Measurements from ENCODE around the gene PRPF6. TPM values are rescaled to one million over a fixed set of nuclear protein-coding genes. Genes with fewer than 3 reads are reported as not detected.

PRPF6 gene
- total RNA-seq, 4 donors from 2014 or later = 28.5 to 73.0 (median 69.6) TPM

DNA sequence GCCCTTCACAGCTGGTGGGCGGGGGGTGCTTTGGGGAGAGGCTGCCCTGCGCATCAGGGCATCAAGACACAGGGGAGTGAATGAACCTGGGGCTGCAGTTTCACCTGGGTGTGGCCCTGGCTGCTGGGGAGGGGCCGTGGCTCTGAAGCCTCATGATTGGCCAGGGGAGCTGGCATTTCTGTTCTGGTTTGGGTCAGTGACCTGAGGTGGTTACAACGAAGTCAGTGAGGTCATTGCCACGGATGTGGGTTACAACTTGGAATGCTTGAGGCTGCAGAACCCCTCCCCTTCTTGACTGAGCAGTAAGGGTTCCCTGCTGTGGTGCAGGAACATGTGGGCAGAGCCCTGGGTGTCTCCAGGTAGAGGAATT lies 85.0 kb downstream of the PRPF6 start:
- no peaks in the 10 kb centered on the region for H3K9me3 ChIP-seq
- TF ChIP-seq POLR2A (IDR thresholded peaks at IDR 0.05) = no peak
- TF ChIP-seq, protein P1, sequence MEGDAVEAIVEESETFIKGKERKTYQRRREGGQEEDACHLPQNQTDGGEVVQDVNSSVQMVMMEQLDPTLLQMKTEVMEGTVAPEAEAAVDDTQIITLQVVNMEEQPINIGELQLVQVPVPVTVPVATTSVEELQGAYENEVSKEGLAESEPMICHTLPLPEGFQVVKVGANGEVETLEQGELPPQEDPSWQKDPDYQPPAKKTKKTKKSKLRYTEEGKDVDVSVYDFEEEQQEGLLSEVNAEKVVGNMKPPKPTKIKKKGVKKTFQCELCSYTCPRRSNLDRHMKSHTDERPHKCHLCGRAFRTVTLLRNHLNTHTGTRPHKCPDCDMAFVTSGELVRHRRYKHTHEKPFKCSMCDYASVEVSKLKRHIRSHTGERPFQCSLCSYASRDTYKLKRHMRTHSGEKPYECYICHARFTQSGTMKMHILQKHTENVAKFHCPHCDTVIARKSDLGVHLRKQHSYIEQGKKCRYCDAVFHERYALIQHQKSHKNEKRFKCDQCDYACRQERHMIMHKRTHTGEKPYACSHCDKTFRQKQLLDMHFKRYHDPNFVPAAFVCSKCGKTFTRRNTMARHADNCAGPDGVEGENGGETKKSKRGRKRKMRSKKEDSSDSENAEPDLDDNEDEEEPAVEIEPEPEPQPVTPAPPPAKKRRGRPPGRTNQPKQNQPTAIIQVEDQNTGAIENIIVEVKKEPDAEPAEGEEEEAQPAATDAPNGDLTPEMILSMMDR (IDR thresholded peaks at IDR 0.05) = no peak
- DNase-seq = no peak
- no peak overlapping the region for H3K4me3 ChIP-seq
- H3K27ac ChIP-seq = no peak overlapping the region
- intact Hi-C loops (cut with DNase I; ENCODE audit: low total_unique reads) = no loop called here
- no peaks in the 10 kb centered on the region for H3K36me3 ChIP-seq
- peaks cover 0 to 20% of the 10 kb centered on the region in 2 donors for H3K4me1 ChIP-seq
- no peaks in the 10 kb centered on the region for H3K27me3 ChIP-seq

DNA sequence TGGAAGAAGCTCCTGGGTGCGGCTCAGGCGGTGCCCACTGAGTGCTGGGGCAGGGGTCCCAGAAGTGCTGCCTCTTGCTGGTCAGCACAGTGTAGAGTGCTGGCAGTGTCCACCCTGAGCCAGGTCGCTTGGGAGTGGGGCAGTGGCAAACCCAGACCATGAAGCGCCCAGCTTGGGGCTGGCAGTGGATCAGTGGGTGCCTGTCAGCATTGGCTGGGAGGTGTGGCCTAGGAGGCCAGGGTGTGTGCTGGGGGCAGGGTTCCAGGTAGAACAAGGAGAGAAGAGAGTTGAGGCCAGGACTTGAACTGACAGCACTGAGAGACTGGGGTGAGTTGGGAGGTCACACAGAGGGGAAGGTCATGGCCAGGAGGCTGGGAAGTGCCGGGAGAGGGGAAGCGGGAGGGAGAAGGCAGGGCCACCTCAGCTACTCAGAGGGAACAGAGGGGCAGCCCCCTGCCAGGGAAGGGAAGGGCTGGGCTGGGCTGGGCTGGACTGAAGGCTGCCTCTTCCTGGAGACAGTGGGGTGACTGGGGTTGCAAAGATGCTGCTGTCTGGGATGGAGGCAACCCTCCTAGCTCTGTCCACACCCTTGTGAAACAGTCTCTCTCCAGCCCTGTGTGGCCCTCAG lies 86.2 kb downstream of the PRPF6 start:
- Histone ChIP-seq H3K9me3 (no peaks in the 10 kb centered on the region), H3K4me1 (peaks cover 0 to 18% of the 10 kb centered on the region in 2 donors), H3K27me3 (no peaks in the 10 kb centered on the region), H3K4me3 (no peak overlapping the region), H3K36me3 (no peaks in the 10 kb centered on the region), H3K27ac (no peak overlapping the region)
- intact Hi-C loops (cut with DNase I; ENCODE audit: low total_unique reads) = no loop called here
- no peak for DNase-seq
- no peak for TF ChIP-seq POLR2A (IDR thresholded peaks at IDR 0.05)
- TF ChIP-seq, protein P1 (IDR thresholded peaks at IDR 0.05) = no peak

DNA sequence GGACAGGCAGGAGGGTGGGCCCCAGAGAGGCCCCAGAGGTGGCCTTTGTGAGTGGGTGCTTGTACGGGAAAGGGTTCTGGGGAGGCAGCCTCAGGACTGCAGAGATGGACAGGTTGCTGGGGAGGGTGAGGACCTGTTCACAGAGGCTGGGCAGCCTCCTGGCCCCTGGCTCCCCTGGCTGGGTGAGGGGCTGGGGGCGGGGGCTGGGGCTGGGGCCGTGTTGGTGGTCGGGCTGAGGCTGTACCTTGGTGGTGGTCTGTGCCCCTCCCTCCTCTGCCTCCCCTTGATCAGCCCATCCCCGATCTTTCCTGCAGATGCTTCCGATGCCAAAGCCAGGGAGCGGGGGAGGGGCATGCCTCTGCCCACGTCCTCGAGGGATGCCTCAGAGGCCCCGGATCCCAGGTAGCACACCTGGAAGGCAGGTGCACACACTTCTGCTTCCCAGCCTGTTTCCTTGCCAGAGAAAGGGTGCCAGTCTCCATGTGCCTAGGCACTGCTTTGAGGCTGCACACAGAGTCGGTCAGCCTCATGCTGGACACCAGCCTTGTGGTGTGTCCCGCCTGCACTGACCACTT lies 86.9 kb downstream of the PRPF6 start:
- Histone ChIP-seq H3K4me3 (no peak overlapping the region), H3K27ac (no peak overlapping the region), H3K27me3 (no peaks in the 10 kb centered on the region), H3K9me3 (no peaks in the 10 kb centered on the region), H3K4me1 (peaks cover 0 to 14% of the 10 kb centered on the region in 2 donors), H3K36me3 (no peaks in the 10 kb centered on the region)
- intact Hi-C loops (cut with DNase I; ENCODE audit: low total_unique reads) = no loop called here
- DNase-seq = no peak
- TF ChIP-seq POLR2A (IDR thresholded peaks at IDR 0.05) = no peak
- TF ChIP-seq, protein P1 (IDR thresholded peaks at IDR 0.05) = no peak

DNA sequence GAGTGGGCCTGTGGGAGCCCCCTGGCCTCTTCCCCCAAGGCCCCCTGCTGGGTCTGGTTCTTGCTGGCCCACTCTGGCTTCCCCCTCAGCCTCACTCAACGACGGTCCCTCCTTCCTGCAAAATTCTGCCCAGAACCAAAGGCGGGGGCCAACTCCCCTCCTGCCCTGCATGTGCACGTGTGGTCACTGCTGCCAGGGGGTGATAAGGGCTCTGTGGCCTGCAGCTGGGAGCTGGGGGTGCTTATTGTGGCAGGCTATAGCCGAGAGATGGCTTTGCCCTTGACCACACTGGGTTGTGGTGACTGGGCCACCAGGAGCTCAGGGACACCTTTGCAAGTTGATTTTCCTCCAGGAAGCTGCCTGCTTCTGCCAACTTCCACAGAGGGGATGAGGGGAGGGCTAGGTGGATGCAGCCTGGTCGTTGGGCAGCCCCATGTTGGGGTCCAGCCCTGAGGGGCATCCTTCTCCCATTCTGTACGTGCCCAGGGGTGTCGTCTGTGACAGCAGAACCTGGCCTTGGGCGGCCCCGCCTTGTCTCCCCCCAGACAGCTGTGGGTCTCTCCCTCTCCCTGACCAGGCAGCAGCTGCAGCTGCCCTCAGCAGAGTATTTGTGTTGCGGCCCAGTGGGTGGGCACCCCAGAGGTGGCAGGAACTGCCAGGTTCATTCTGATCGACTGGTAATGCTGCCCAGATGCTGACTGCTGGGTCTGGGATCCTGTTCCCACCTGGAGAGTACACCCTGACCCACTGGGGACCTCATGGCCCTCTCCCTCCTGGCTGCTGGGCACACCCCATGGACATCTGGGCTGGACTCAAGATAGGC lies 87.7 kb downstream of the PRPF6 start:
- DNase-seq = no peak
- Histone ChIP-seq H3K27ac (no peak overlapping the region), H3K4me3 (no peak overlapping the region), H3K36me3 (no peaks in the 10 kb centered on the region), H3K9me3 (no peaks in the 10 kb centered on the region), H3K27me3 (no peaks in the 10 kb centered on the region), H3K4me1 (peaks cover 0 to 14% of the 10 kb centered on the region in 2 donors)
- no peak for TF ChIP-seq POLR2A (IDR thresholded peaks at IDR 0.05)
- TF ChIP-seq, protein P1 (IDR thresholded peaks at IDR 0.05) = no peak
- intact Hi-C loops (cut with DNase I; ENCODE audit: low total_unique reads) = no loop called here

DNA sequence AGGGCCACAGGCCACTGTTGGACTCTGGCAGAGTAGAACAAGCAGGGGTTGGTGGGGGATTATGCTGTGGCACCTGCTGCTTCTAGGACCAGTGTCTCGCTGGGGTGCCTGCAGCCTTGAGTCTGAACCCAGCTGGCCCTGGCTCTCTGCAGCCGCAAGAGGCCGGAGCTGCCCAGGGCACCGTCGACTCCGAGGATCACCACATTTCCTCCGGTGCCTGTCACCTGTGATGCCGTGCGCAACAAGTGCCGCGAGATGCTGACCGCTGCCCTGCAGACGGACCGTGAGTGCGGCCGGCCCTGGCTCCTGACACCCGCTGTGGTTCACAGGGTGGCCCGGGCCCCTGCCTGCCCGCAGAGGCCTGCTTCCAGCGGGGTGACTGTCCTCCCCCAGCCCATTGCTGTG lies 88.3 kb downstream of the PRPF6 start:
- Histone ChIP-seq H3K4me1 (peaks cover 0 to 8% of the 10 kb centered on the region in 2 donors), H3K4me3 (no peak overlapping the region), H3K9me3 (no peaks in the 10 kb centered on the region), H3K27me3 (no peaks in the 10 kb centered on the region), H3K27ac (no peak overlapping the region), H3K36me3 (no peaks in the 10 kb centered on the region)
- TF ChIP-seq POLR2A (IDR thresholded peaks at IDR 0.05) = no peak
- TF ChIP-seq, protein P1 (IDR thresholded peaks at IDR 0.05) = no peak
- DNase-seq = no peak
- intact Hi-C loops (cut with DNase I; ENCODE audit: low total_unique reads) = no loop called here
